ENCODE results near the gene KCNK5. TPM values are rescaled to one million over a fixed set of nuclear protein-coding genes. Genes with fewer than 3 reads are reported as not detected.

Gene KCNK5
- total and polyA plus RNA-seq, 2 donors (not counting 3 experiments of a cell fraction or from before 2014, with no cell fraction given): not detected

- TF ChIP-seq FOS (IDR thresholded peaks at IDR 0.05; ENCODE audit: borderline replicate concordance, insufficient read depth, low read length): no peak
- TF ChIP-seq MYC (IDR thresholded peaks at IDR 0.05; ENCODE audit: low read depth, low read length): no peak
- TF ChIP-seq POLR2A (IDR thresholded peaks at IDR 0.05; ENCODE audit: low read depth, low read length): no peak
- TF ChIP-seq EZH2 (IDR thresholded peaks at IDR 0.05; ENCODE audit: borderline replicate concordance, low read depth, low read length, severe bottlenecking): no peak
- TF ChIP-seq POLR2AphosphoS5 (IDR thresholded peaks at IDR 0.05; ENCODE audit: insufficient read depth, low read depth, low read length): no peak
- no peak for TF ChIP-seq JUN (IDR thresholded peaks at IDR 0.05; ENCODE audit: borderline replicate concordance, insufficient read depth, insufficient read length, low read depth)
- TF ChIP-seq GATA2 (IDR thresholded peaks at IDR 0.05; ENCODE audit: insufficient read depth, insufficient read length, low read depth, low read length): no peak
- TF ChIP-seq CTCF (IDR thresholded peaks at IDR 0.05; ENCODE audit: extremely low read depth in 1 of 2, insufficient read depth in 1 of 2, low read depth in 1 of 2, low read length in 2 of 2): no peak
- TF ChIP-seq MAX (IDR thresholded peaks at IDR 0.05; ENCODE audit: insufficient read depth, insufficient read length): no peak
- Histone ChIP-seq H3K27me3 (ENCODE audit: control insufficient read depth in 2 of 2, insufficient read depth in 2 of 2, low read length in 2 of 2) (no peaks in the 10 kb centered on the region), H3K79me2 (ENCODE audit: control insufficient read depth, insufficient read depth, low read length) (no peaks in the 10 kb centered on the region), H2AFZ (ENCODE audit: low read depth, low read length) (no peak overlapping the region), H4K20me1 (replicated peaks; ENCODE audit: control insufficient read depth, extremely low read depth, insufficient read depth, low read length) (no peaks in the 10 kb centered on the region), H3K4me1 (ENCODE audit: control insufficient read depth, extremely low read depth, insufficient read depth, low read length) (no peaks in the 10 kb centered on the region), H3K4me2 (ENCODE audit: insufficient read depth, low read length) (no peak overlapping the region), H3K4me3 (replicated peaks in 1 of 3; ENCODE audit: insufficient read depth in 1 of 3, low read depth in 1 of 3, low read length in 3 of 3) (no peak overlapping the region), H3K9me1 (replicated peaks; ENCODE audit: control insufficient read depth, extremely low read depth, insufficient read depth, low read length) (no peaks in the 10 kb centered on the region), H3K27ac (ENCODE audit: insufficient read depth, low read depth, low read length) (no peak overlapping the region), H3K9ac (replicated peaks; ENCODE audit: extremely low read depth, insufficient read depth, low read length) (no peak overlapping the region), H3K9me3 (replicated peaks; ENCODE audit: control insufficient read depth, insufficient read depth, low read length) (no peaks in the 10 kb centered on the region), H3K36me3 (ENCODE audit: control insufficient read depth in 2 of 2, extremely low read depth in 1 of 2, insufficient read depth in 2 of 2, low read length in 2 of 2) (no peaks in the 10 kb centered on the region)
- no peak for DNase-seq (ENCODE audit: low read depth, low spot score)
- CTCF ChIA-PET: no interaction called here
- BruUV-seq (replicated peaks): no TSS peak
- POLR2A ChIA-PET: no interaction called here
- no peak for FAIRE-seq
- intact Hi-C loops (cut with micrococcal nuclease) (no loop called here), dilution Hi-C loops (cut with MboI; ENCODE audit: extremely low pct_ligation_motif_present, low sequenced_read_pairs) (no loop called here)
These were observed 21.0 kb downstream of the KCNK5 start for GRCh38 chr6:39208223-39208739.
